ENCODE measurements around the gene MSMO1. TPM values are rescaled to one million over a fixed set of nuclear protein-coding genes. Genes with fewer than 3 reads are reported as not detected.

The MSMO1 gene
- total and polyA plus RNA-seq, 9 donors, result 16.7 to 199 (median 25.7) TPM

DNA sequence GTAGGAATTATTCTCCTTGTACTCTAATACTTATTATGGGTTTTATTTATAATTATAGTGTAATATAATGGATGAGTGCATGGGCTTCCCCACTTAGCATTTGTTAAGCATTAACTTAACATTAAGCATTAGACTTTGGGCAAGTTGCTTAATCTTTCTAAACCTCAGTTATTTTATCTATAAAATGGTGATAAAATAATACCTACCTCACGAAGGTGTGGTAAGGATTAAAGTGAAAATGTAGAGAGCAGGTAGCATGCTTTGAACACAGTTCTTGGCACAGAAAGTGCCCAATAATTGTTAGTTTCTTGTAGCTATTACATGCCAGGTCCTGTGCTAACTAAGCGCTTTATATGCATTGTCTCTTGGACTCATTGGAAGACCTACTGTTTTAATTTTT is 2.6 kb downstream of the MSMO1 start:
- no peak overlapping the region for H3K4me3 ChIP-seq
- H3K4me1 ChIP-seq (ENCODE audit: insufficient read depth), result peaks cover 10% of the 10 kb centered on the region
- H3K9me3 ChIP-seq, result no peaks in the 10 kb centered on the region
- TF ChIP-seq EP300 (IDR thresholded peaks at IDR 0.05) (no peak), POLR2A (IDR thresholded peaks at IDR 0.05) (no peak)
- TF ChIP-seq, protein P1, sequence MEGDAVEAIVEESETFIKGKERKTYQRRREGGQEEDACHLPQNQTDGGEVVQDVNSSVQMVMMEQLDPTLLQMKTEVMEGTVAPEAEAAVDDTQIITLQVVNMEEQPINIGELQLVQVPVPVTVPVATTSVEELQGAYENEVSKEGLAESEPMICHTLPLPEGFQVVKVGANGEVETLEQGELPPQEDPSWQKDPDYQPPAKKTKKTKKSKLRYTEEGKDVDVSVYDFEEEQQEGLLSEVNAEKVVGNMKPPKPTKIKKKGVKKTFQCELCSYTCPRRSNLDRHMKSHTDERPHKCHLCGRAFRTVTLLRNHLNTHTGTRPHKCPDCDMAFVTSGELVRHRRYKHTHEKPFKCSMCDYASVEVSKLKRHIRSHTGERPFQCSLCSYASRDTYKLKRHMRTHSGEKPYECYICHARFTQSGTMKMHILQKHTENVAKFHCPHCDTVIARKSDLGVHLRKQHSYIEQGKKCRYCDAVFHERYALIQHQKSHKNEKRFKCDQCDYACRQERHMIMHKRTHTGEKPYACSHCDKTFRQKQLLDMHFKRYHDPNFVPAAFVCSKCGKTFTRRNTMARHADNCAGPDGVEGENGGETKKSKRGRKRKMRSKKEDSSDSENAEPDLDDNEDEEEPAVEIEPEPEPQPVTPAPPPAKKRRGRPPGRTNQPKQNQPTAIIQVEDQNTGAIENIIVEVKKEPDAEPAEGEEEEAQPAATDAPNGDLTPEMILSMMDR (IDR thresholded peaks at IDR 0.05), result no peak
- H3K27me3 ChIP-seq, result no peaks in the 10 kb centered on the region
- H3K36me3 ChIP-seq, result no peaks in the 10 kb centered on the region
- 92 to 94% (median 93%) methylated on average over 2 of the region's 2 CpGs for whole genome bisulfite sequencing, 3 donors
- intact Hi-C loops (cut with DNase I), result no loop called here
- no peak for DNase-seq
- H3K27ac ChIP-seq, result no peak overlapping the region

DNA sequence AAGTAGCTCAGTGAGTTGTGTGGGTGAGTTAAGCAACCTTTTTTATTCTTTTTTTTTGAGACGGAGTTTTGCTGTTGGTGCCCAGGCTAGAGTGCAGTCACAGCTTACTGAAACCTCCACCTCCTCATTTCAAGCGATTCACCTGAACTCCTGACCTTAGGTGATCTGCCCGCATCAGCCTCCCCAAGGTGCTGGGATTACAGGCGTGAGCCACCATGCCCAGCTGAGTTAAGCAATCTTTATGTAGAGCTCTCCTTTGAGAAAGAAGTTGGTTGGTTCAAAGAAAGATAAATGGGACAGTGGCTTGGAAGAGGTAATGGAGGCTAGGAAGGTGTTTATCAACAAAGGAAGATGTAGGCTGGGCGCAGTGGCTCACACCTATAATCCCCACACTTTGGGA is 3.2 kb downstream of the MSMO1 start:
- Histone ChIP-seq H3K27ac (no peak overlapping the region), H3K27me3 (no peaks in the 10 kb centered on the region), H3K9me3 (no peaks in the 10 kb centered on the region), H3K36me3 (no peaks in the 10 kb centered on the region), H3K4me1 (ENCODE audit: insufficient read depth) (peaks cover 12% of the 10 kb centered on the region), H3K4me3 (no peak overlapping the region)
- intact Hi-C loops (cut with DNase I), result no loop called here
- WGBS, 3 donors, result 86 to 93% (median 93%) methylated on average over 5 of the region's 5 CpGs
- no peak for DNase-seq
- TF ChIP-seq, protein P1 (IDR thresholded peaks at IDR 0.05), result no peak
- TF ChIP-seq EP300 (IDR thresholded peaks at IDR 0.05), result no peak
- TF ChIP-seq POLR2A (IDR thresholded peaks at IDR 0.05), result no peak

DNA sequence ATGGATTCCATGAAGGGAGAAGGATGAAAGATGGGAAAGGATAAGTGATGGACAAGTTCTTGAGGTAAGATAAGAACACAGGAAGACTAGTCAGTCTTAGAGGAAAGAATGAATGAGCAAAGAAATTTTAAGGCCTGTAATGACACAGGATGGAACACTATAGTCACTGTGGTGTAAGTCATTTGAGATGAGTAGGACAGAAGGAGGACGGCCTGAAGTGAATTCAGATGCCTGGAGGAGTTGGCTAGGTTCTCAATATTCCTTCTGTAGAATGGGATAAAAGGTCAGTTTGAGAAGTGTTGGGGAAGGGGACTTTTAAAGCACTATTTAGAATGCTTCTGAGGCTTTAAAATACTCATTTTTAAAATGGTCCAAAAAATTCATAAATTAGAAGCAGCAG is 3.9 kb downstream of the MSMO1 start:
- no peaks in the 10 kb centered on the region for H3K27me3 ChIP-seq
- intact Hi-C loops (cut with DNase I), result no loop called here
- TF ChIP-seq EP300 (IDR thresholded peaks at IDR 0.05) (no peak), POLR2A (IDR thresholded peaks at IDR 0.05) (no peak)
- TF ChIP-seq, protein P1 (IDR thresholded peaks at IDR 0.05), result no peak
- peaks cover 9% of the 10 kb centered on the region for H3K4me1 ChIP-seq (ENCODE audit: insufficient read depth)
- no peak for DNase-seq
- no peaks in the 10 kb centered on the region for H3K36me3 ChIP-seq
- H3K4me3 ChIP-seq, result no peak overlapping the region
- no peaks in the 10 kb centered on the region for H3K9me3 ChIP-seq
- no peak overlapping the region for H3K27ac ChIP-seq
- 79 to 93% (median 81%) methylated on average over 1 of the region's 1 CpG for WGBS, 3 donors

DNA sequence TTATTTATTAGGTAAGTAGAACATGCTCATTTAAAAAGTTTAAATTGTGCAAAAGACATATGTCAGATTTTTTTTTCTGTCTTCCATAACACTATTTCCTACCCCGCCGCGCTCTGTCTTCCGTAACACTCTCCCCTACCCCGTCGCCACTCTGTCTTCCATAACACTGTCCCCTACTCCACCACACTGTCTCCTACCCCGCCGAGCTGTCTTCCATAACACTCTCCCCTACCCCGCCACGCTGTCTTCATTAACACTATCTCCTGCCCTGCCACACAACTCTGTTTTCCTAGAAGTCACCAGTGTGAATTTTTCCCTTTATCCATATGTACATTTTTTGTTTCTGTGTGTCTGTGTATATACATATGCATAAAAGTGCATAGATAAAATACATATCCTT is 4.4 kb downstream of the MSMO1 start:
- intact Hi-C loops (cut with DNase I), result no loop called here
- Histone ChIP-seq H3K4me3 (no peak overlapping the region), H3K27ac (no peak overlapping the region), H3K27me3 (no peaks in the 10 kb centered on the region), H3K9me3 (no peaks in the 10 kb centered on the region), H3K36me3 (no peaks in the 10 kb centered on the region), H3K4me1 (ENCODE audit: insufficient read depth) (peaks cover 9% of the 10 kb centered on the region)
- TF ChIP-seq, protein P1 (IDR thresholded peaks at IDR 0.05), result no peak
- TF ChIP-seq EP300 (IDR thresholded peaks at IDR 0.05), result no peak
- no peak for TF ChIP-seq POLR2A (IDR thresholded peaks at IDR 0.05)
- 80 to 88% (median 88%) methylated on average over 10 of the region's 10 CpGs for WGBS, 3 donors
- DNase-seq, result no peak

DNA sequence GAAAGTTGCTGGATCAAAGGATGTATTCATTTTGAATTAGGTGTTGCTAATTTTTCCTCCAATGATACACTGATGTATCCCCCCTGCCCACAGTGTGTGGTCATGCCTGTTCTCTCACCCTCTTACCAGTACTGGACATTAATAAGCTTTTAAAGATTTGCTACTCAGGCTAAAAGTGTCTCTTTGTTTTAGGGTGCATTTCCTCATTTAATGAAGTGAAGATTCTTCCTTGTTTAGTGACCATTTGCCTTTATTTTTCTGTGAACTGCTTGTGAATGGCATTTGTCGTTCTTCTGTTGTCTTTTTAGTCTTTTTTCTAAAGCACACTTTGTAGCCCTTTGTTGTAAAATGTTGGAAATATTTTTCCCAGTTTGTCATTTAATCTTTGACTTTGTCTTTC is 5.0 kb downstream of the MSMO1 start:
- peaks cover 9% of the 10 kb centered on the region for H3K4me1 ChIP-seq (ENCODE audit: insufficient read depth)
- 32 to 42% (median 39%) methylated on average over 1 of the region's 1 CpG for WGBS, 3 donors

More for the DNA sequence above, 5.0 kb downstream of the MSMO1 start:
- intact Hi-C loops (cut with DNase I), result no loop called here
- Histone ChIP-seq H3K9me3 (no peaks in the 10 kb centered on the region), H3K27me3 (no peaks in the 10 kb centered on the region), H3K4me3 (no peak overlapping the region), H3K36me3 (no peaks in the 10 kb centered on the region), H3K27ac (no peak overlapping the region)
- TF ChIP-seq POLR2A (IDR thresholded peaks at IDR 0.05), result no peak
- TF ChIP-seq, protein P1 (IDR thresholded peaks at IDR 0.05), result no peak
- TF ChIP-seq EP300 (IDR thresholded peaks at IDR 0.05), result no peak
- DNase-seq, result no peak
